Mesenteric fat pad (tissue), 1 donor: ENCODE results near the gene CELSR1. TPM values are rescaled to one million over a fixed set of nuclear protein-coding genes. Genes with fewer than 3 reads are reported as not detected.

Experiments used
- DNase-seq: peaks from one replicate; pipeline ENCODE4 v3.0.0-alpha.2; 2020; ENCODE audit warnings: low spot score
- total RNA-seq: library from RNA; stranded (reverse); fragmentation: NEBNext Ultra II Directional; extraction: Animal tissue kit (Norgen Biotek cat#: 25700); gene quantifications from one replicate; pipeline ENCODE4 v1.2.1, GENCODE V29; 2021
- donor health status: DM: yes; HTN: yes; CAD: no.

Gene CELSR1
- total RNA-seq, 1 donor from 2014 or later = 1.8 TPM

- DNase-seq = no peak
These were observed 182.5 kb downstream of the CELSR1 start for GRCh38 chr22:46354993-46355305.

- no peak for DNase-seq
These were observed 183.0 kb downstream of the CELSR1 start for GRCh38 chr22:46354176-46354992.

- no peak for DNase-seq
These were observed 183.8 kb downstream of the CELSR1 start for GRCh38 chr22:46353483-46354105.

GRCh38 chr22:46352691-46353386, 184.6 kb downstream of the CELSR1 start:
- no peak for DNase-seq

GRCh38 chr22:46352276-46352675, 185.1 kb downstream of the CELSR1 start:
- no peak for DNase-seq

- no peak for DNase-seq
These were observed 185.7 kb downstream of the CELSR1 start for GRCh38 chr22:46351767-46352166.

GRCh38 chr22:46351131-46351735, 186.2 kb downstream of the CELSR1 start:
- no peak for DNase-seq

GRCh38 chr22:46350646-46351045, 186.8 kb downstream of the CELSR1 start:
- no peak for DNase-seq

- DNase-seq = no peak
These were observed 187.3 kb downstream of the CELSR1 start for GRCh38 chr22:46350121-46350520.

- no peak for DNase-seq
These were observed 187.7 kb downstream of the CELSR1 start for GRCh38 chr22:46349681-46350080.

- DNase-seq = no peak
These were observed 188.2 kb downstream of the CELSR1 start for GRCh38 chr22:46349238-46349637.

GRCh38 chr22:46348099-46348695, 189.2 kb downstream of the CELSR1 start:
- DNase-seq = no peak

- DNase-seq = no peak
These were observed 189.8 kb downstream of the CELSR1 start for GRCh38 chr22:46347646-46348045.

- no peak for DNase-seq
These were observed 190.6 kb downstream of the CELSR1 start for GRCh38 chr22:46346680-46347405.

GRCh38 chr22:46340676-46341075, 196.7 kb downstream of the CELSR1 start:
- DNase-seq = no peak

GRCh38 chr22:46339956-46340355, 197.5 kb downstream of the CELSR1 start:
- DNase-seq = no peak

- no peak for DNase-seq
These were observed 198.8 kb downstream of the CELSR1 start for GRCh38 chr22:46338636-46339035.

- DNase-seq = no peak
These were observed 199.6 kb downstream of the CELSR1 start for GRCh38 chr22:46337870-46338269.

GRCh38 chr22:46336119-46337078, 201.0 kb downstream of the CELSR1 start:
- no peak for DNase-seq
